NCI-H1930 (cell line): ENCODE measurements around the gene CHST11.

Experiments used
- DNase-seq, 2 experiments: peaks; one replicate each; lab custom pipeline; 2025; lab: John Stamatoyannopoulos, UW

CHST11 gene

DNA sequence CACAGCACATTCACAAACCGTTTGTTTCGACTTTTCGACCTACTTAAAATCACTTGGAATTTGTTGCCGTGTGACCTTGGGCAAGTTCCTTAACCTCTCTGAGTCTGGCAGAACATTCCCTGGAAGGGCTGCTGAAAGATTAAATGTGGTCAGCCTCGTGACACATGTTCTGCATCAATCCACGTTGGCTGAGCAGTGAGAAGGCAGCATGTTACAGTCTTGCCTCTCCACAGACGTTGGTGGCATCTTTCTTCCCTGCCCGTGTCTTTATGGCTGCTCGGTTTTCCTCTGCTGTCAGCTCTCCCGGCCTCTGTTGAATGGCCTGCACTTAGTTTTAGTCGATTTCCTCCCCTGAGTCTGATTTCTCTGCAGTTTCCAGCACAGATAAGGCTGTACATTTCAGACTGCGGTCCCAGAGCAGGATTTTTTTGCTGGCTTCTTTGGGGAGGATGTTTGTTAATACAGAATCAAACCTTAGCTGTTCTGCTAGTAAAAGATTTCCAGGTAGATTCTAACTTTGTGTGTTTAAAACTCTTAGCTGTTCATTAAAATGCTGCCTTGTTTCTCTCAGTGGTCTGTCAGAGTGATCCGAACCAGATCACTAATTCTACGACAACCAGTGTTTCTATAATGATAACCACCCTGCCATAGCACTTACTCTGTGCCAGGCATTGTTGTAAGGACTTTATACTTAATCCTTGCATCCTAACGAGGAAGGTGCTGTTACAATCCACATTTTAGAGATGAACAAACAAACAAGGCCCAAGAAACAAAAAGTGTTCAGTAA lies 217.1 kb downstream of the CHST11 start:
- DNase-seq, result no peak

DNA sequence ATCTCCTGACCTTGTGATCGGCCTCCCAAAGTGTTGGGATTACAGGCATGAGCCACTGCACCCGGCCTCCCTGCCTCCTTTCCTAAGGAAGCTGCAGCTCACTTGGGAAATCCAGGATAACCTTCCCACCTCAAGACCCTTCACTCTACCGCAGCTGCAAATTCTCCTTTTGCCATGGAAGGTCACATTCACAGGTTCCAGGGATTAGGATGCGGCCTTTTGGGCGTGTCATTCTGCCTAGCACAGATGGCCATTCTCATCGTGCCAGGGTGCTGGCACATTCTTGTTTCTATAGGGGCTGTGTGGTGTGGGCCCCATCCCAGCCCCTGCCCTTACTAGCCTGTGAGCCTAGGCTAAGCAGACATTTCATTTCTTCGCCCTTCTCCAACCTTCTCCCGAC lies 219.9 kb downstream of the CHST11 start:
- peak; percentile 57 to 64 for DNase-seq

DNA sequence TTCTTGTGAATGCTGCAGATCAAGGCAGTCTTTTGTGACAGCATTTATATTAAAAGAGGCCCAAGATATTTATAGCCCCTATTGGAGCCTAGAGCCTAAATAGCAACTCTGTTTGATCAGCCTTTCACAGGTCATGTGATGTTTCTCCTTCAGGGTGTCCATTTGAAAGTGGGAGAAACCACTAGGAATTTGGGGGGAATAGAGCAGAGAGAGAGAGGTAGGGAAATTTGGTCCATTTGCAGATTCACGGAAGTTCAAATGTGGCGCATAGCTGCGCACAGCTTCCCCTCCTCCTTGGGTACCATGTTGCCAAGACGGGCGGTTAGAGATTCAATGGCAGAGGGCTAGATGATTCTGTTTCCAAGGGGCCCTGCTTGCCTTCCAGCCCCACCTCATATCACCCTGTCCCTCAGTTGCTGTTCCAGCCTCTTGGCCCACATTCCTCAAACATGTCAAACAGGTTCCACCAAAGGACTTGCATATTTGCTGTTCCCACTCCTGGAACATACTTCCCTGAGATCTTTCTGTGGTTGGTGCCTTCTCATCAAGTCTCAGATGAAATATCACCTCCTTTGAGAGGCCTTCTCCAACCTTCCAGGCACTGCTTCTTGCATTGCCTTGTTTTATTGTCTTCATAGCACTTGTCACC lies 220.8 kb downstream of the CHST11 start:
- no peak for DNase-seq

DNA sequence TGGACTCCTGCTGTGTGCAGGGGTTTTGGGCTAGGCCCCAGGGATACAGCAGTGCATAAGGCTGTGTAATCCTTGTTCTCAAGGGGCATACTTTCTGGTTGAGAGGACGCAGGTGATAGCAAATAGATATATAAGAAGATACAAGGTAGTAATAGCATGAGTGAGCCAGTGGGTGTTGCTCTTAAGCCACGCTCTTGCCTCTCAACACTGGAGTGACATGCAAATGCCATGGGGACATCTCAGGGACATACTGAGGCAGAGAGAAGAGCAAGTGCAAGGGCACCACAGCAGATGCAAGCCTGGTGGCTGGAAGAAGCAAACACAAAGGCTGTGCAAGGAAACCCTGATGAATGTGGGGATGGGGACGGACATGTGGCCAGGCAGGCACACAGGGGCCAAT lies 223.3 kb downstream of the CHST11 start:
- DNase-seq, result peak in 1 of 2 experiments; percentile 20

DNA sequence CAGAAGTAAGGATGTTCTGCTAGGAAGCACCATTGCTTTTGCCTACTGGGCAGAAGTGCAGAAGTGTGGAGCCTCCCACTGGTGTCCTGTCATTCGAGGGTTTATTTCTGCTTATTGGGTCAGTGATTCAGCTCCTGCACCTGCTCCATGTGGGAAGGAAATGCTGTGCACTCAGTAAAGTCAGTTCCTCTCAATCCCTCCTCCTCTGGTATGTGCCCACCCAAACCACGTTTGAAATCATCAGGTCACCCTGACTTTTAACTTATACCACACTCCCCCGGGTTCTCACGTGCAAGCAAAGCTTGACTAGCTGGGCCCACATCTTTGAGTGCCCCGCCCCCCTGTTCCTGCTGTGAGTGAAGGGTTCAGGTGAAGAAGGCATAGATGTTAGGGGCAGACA lies 223.7 kb downstream of the CHST11 start:
- DNase-seq, result no peak

DNA sequence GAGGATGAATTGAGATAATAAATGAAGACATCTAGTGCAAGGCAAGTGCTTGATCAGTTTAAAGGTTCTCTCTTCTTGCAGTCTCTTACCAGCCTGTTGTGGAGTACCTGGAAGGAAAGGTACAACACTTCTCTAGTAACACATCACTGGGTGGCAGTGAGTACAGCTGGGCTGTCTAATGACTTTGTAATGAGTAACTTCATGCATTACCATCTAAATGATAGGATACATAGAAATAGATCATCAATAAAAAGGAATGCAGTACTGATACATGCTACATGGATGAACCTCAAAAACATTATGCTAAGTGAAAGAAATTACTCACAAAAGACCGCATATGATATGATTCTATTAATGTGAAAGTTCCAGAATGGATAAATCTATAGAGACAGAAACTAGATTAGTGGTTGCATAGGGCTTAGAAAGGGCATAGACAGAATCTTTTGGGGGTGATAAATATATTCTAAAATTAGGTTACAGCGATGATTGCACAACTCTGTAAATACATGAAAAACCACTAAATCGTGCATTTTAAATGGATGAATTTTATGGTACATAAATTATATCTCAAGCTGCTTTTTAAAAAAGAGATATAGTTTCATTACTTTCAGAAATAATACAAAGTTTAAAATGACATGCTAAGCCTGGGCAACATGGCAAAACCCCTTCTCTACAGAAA lies 224.4 kb downstream of the CHST11 start:
- DNase-seq, result no peak

DNA sequence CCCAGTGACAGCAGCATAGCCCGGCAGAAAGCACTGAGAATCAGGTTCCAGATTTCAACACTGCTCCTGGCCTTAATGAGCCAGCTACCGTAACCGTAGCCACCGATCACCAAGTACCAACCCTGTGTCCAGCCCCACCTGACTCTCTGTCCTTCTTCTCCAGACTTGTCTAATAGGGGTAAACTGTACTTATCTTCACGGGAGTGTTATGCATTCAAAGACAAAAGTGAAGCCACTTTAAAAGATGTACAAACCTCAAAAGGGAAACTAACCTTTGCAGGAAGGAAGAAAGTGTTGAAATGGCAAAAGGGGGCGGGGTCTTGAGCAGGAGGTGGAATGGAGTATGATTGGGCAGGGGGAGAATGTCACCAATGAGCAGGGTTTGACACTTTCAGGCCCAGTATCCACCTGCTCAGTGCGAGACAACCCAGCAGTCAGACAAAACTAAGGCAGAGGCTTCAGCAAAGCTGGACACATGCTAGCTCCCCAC lies 226.1 kb downstream of the CHST11 start:
- DNase-seq, result no peak

DNA sequence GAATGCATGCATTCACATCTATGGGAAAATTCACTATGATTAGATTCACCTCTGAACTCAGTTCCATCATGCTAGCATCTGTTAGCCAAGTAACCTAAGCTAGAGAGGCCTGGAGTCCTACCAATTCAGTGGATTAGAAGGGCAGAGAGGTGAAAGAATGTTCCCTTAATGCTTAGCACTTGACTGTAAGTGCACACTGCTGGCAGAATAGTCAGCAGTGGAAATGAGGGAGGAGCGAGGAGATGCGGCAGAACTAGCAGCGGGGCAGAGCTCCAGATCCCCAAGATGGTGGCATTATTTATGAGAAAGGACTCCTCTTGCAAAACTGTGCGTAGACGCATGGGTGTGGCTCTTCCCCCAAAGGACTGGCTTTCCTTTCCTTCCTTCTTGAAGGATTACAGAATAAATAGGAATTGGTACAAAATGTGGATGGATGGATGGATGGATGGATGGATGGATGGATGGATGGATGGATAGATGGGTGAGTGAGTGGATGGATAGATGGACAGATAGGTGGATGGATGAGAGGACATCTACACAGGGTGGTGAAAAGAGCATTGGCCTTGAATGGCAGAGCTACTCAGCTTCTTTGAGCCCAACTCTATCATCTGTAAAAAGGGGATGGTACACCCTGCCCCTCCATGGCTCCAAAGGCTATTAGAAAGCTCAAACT lies 227.2 kb downstream of the CHST11 start:
- DNase-seq, result no peak

DNA sequence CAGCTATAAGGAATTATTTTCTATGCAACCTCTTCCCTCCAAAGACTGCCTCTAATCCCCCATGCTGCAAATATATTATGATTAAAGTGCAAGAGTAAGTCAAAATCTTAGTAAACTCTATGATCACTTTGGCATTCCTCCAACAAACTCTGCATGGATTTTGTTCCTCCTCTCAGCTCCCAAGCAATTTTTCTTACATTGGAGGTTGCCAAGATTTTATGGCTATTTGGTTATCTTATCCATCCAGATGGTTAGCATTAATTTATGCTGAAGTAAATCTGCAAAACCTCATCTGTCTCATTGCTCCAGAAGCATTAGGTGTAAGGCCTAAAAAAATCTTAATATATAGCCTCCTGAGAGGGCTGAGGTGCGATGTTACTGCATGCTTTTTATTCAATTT lies 228.1 kb downstream of the CHST11 start:
- DNase-seq, result no peak

DNA sequence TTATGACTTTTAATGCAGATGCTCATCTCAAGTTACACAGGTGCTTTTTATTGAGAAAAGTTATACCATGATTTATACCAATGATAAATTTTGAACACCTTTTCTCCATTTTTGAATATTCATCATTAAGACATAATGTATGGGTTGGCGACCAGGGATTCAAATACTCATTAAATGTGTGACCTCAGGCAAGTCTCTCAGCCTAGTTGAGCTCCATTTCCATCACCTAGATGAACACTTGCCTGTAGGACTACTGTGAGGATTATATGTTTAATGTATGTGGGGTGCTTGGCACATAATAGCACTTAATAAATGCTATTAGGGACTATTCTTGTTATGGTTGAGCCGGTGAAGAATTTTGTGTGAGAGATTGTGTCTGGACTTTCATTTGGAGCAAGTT lies 228.6 kb downstream of the CHST11 start:
- DNase-seq, result no peak

DNA sequence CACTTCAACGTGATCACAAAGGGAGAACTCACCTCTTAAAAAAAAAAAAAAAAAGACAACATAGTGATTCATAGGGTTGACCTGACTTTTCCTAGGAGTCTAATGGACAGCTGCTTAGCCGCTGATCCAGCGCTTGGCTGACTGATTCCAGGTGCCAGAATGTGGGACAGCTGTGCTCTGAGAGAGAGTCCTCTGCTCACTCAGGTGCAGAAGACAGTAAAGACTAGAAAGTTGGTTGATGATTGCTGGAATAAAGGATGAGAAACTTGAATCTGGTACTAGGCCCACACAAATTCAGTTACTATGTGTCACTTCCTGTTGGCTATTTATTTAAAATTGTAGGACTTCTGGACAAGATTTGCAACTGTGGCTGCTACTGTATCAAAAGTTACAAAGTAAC lies 229.4 kb downstream of the CHST11 start:
- no peak for DNase-seq

DNA sequence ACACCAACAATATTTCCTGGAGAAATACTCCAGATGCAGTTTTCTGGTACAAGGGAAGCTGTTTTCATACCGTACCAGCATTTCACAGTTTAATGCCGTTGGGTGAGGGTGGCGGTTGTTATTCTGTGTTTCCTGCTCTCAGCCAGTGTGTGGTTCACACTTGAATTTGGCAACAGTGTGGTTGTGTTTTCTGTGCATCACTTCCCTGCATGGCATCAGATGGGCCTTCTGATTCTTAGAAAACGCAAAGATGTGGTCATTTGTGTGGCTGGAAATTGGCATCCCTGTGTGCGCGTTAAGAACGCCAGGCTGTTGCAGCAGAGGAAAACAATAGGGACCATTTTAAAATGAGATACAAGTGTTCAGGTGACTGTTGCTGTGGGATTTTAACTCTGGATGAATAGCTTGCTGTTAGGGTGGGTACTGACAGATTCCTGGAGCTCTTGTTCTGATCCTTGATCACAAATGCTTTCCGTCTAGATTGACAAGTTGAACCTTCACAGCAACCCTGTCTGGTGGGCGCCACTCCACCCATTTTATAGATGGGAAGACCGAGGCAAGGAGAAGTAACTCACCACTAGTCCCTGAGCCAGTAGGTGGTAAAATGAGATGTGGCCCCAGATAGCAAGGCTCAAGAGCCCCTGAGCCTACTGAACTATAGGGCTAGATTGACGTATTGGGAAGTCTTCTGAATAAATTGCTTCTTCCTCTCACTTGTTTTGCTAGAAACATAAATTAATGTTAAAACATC lies 231.2 kb downstream of the CHST11 start:
- DNase-seq, result no peak

DNA sequence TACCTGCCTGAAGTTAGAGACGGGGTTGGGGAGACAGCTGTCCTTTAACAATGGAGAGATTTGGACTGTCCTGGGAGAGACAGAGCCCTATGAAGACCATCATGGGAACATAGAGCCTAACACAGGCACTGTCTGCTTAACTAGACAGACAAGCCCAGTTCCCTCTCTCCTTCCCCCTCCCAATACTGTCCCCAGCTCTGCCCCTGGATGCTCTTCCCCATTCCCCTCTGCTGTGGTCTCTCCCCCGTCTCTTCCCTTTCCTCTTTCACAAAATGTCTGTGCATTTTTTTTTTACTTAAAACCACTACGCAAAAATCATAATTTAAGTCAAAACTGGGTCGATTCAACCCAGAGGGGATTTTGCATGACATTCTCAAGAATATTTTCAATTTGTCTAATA lies 232.9 kb downstream of the CHST11 start:
- DNase-seq, result no peak

DNA sequence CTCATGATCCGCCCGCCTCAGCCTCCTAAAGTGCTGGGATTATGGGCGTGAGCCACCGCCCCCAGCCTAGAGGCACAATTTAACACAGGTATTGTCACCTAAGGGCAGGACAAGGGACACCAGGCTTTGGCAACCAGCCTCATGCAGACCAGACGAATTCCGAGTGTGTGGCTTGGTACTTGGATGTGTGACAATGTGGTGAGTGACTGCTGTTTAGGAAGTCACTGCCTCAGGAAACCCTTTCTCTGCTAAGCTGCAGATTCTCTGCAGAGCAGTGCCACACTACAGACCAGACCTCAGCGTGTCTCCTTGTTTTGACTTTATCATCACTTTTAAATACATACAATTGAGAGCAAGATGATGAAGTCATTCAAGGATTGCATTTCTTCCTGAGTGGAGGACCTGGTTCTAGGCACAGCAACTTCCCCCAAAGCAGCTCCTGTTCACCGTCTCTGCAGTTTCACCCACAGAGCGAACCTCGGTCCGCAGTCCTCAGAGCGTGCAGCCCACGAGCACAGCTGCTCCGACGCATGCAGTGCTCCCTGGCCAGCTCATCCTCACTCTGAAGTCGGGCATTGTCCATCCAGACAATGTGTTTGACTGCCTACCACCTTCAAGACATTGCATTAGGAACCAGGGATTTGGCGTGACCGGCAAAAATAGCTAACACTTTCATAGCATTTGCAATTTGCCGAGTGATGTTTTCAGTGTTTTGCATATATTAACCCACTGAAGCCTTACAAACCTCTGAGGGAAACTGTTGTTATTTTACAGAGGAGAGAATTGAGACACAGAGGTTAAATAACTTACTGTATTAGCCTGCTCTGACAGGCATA lies 235.2 kb downstream of the CHST11 start:
- DNase-seq, result no peak

DNA sequence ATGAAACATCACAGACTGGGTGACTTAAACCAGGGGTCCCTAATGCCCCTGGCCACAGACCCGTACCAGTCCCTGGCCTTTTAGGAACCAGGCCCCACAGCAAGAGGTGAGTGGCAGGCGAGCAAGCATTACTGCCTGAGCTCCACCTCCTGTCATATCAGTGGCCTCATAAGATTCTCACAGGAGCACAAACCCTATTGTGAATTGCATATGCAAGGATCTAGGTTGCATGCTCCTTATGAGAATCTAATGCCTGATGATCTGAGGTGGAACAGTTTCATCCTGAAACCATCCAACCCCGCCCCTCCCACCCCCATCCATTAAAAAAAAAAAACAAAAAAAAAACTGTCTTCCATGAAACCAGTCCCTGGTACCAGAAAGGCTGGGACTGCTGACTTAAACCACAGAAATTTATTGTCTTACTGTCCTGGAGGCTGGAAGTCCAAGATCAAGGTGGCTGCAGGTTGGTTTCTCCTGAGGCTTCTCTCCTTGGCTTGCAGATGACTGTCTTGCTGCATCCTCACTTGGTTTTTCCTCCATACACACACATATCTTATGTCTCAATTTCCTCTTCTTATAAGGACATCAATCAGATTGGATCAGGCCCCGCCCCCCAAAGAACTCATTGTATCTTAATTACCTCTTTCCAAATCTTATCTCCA lies 235.9 kb downstream of the CHST11 start:
- DNase-seq, result no peak

DNA sequence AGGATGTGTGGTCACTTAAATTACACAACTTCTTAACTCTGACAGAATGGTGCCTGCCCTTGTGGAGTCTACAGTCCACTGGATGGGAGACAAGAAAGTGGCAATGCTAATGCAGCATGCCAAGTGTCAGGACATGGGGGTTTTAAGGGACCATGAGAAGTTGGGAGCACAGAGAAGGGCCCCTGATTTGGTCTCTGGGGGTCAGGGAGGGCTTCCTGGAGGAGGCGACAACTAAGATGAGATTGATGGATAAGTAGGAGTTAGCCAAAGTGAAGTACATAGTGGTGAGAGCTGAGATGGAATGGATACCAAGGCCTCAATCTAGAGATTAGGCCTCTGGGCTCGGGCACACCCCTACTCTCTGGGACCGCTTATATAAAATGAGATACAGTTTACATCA lies 236.7 kb downstream of the CHST11 start:
- DNase-seq, result no peak

DNA sequence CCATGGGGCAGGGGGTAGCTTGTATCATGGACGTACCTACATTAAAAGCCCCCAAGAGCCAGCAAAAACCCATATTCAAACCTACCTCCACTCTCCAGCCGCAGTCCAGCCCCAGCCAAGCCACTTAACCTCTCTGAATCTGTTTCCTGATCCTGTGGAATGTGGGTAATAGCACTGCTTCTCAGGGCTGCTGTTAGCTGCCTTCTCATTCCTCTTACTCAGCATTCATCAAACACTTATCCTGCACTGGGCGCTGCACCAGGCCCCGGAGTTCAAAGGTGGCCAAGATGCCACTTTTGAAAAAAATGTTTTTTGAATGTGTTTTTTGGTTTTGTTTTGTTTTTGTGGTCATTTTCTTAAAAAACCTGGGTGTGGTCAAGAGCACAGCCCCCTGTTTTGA lies 237.4 kb downstream of the CHST11 start:
- DNase-seq, result no peak

DNA sequence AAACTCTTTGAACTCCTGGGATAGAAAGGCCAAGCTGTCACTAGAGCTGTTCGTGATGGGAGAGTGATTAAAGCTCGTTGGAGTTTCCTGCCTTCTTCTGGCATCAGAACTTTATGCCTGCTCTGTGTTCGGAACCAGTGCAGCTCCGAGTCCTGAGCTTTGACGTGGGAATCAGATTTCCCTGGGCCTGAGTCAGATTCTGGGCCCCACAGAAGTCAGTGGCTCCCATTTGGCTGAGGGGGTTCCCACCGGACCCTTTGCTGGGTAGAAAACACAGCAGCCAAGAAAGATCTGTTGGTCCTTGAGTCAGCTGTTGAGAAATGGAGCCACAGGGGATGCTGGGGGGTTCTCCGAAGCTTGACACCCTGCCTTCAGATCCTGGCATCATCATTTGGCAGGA lies 238.0 kb downstream of the CHST11 start:
- no peak for DNase-seq

DNA sequence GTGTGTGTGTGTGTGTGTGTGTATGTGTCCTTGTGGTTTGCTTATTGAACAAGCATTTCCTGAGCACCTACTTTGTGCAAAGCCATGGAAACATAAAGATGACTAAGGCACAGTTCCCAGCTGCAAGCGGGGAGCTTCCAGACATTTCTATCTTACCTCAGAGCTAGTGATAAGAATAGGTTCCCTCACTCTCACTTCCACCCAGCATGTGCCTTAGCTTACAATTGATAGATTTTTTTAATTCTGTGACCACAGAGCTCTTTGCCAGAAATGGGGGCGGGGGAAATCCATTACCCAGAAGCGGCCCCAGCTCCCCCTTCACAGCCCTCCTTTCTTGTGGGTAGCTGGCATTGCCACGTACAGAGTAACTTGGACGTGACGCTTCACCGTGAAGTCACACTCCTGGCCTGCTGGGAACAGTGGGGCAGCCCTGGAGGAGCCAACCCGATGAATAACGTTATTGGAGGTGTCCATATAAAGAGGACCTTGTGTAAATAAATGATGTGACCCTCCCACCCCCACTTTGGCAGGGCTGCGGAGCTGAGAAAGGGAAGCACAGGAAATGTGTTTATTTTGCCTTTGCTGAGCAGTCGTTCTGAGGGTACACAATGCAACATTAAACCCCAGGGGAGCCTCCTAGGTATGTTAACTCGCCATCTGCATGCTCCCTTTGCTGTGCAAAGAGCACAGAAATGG lies 238.9 kb downstream of the CHST11 start:
- peak in 1 of 2 experiments; percentile 28 for DNase-seq

DNA sequence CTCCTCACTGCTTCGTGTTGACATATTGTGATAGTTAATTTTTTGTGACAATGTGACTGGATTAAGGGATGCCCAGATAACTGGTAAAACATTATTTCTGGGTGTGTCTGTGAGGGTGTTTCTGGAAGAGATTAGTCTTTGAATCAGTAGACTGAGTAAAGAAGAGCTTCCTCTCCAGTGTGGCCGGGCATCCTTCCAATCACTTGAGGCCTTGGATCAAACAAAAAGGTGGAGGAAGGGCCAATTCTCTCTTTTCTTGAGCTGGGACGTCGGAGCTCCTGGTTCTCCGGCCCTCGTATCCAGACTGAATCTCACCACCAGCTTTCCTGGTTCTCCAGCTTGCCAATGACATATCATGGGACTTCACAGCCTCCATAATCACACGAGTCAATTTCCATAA lies 240.4 kb downstream of the CHST11 start:
- DNase-seq, result no peak
